ENCODE data around the gene CXCL11. TPM values are rescaled to one million over a fixed set of nuclear protein-coding genes. Genes with fewer than 3 reads are reported as not detected.

The CXCL11 gene
- not detected in 2 replicates for total RNA-seq (2014; rRNA removed; shearing (Covaris generic); ENCODE audit: low replicate concordance)

GRCh38 chr4:76035799-76036380 is at the start of gene CXCL11:
Gene CXCL11, minus strand, starts transcription at chr4:76036070. Its CDS starts 83 bp downstream, at chr4:76035987.
- in situ Hi-C loops (cut with HindIII; ENCODE audit: low pct_unique_long_range_greater_than_20kb, low sequenced_read_pairs) = no loop called here
- no peak for DNase-seq (ENCODE audit: low read depth)

- DNase-seq (ENCODE audit: low read depth) = no peak
- in situ Hi-C loops (cut with HindIII; ENCODE audit: low pct_unique_long_range_greater_than_20kb, low sequenced_read_pairs) = loop anchor here (5.0 kb wide), 1 partner anchor 92 kb away; the partner anchor contains the start of gene SDAD1
These were observed 48.7 kb upstream of the CXCL11 start for GRCh38 chr4:76084542-76084941.

GRCh38 chr4:76083386-76083988 is 47.6 kb upstream of the CXCL11 start:
- no peak for DNase-seq (ENCODE audit: low read depth)
- in situ Hi-C loops (cut with HindIII; ENCODE audit: low pct_unique_long_range_greater_than_20kb, low sequenced_read_pairs) = loop anchor here (5.0 kb wide), 1 partner anchor 91 kb away; the partner anchor contains the start of gene SDAD1

GRCh38 chr4:76078033-76078613 is 42.3 kb upstream of the CXCL11 start:
- in situ Hi-C loops (cut with HindIII; ENCODE audit: low pct_unique_long_range_greater_than_20kb, low sequenced_read_pairs) = no loop called here
- no peak for DNase-seq (ENCODE audit: low read depth)

- in situ Hi-C loops (cut with HindIII; ENCODE audit: low pct_unique_long_range_greater_than_20kb, low sequenced_read_pairs) = no loop called here
- DNase-seq (ENCODE audit: low read depth) = no peak
These were observed 39.2 kb upstream of the CXCL11 start for GRCh38 chr4:76074993-76075600.

GRCh38 chr4:76074468-76074867 is 38.6 kb upstream of the CXCL11 start, which contains the start of gene ART3:
Gene ART3, plus strand, starts transcription at chr4:76074709. Its CDS starts 1,181 bp downstream, at chr4:76075890.
- DNase-seq (ENCODE audit: low read depth) = no peak
- in situ Hi-C loops (cut with HindIII; ENCODE audit: low pct_unique_long_range_greater_than_20kb, low sequenced_read_pairs) = no loop called here

GRCh38 chr4:76072760-76073159 is 36.9 kb upstream of the CXCL11 start:
- in situ Hi-C loops (cut with HindIII; ENCODE audit: low pct_unique_long_range_greater_than_20kb, low sequenced_read_pairs) = no loop called here
- DNase-seq (ENCODE audit: low read depth) = no peak

- DNase-seq (ENCODE audit: low read depth) = peak; percentile 44
- in situ Hi-C loops (cut with HindIII; ENCODE audit: low pct_unique_long_range_greater_than_20kb, low sequenced_read_pairs) = no loop called here
These were observed 31.9 kb upstream of the CXCL11 start for GRCh38 chr4:76067652-76068286.

- DNase-seq (ENCODE audit: low read depth) = no peak
- in situ Hi-C loops (cut with HindIII; ENCODE audit: low pct_unique_long_range_greater_than_20kb, low sequenced_read_pairs) = no loop called here
These were observed 30.7 kb upstream of the CXCL11 start for GRCh38 chr4:76066546-76066945.

GRCh38 chr4:76061982-76062381 is 26.1 kb upstream of the CXCL11 start:
- in situ Hi-C loops (cut with HindIII; ENCODE audit: low pct_unique_long_range_greater_than_20kb, low sequenced_read_pairs) = no loop called here

GRCh38 chr4:76061421-76061820 is 25.6 kb upstream of the CXCL11 start:
- DNase-seq (ENCODE audit: low read depth) = no peak

More at GRCh38 chr4:76061982-76062381, 26.1 kb upstream of the CXCL11 start:
- DNase-seq (ENCODE audit: low read depth) = no peak

GRCh38 chr4:76060506-76060905 is 24.6 kb upstream of the CXCL11 start:
- in situ Hi-C loops (cut with HindIII; ENCODE audit: low pct_unique_long_range_greater_than_20kb, low sequenced_read_pairs) = no loop called here

More at GRCh38 chr4:76061421-76061820, 25.6 kb upstream of the CXCL11 start:
- in situ Hi-C loops (cut with HindIII; ENCODE audit: low pct_unique_long_range_greater_than_20kb, low sequenced_read_pairs) = no loop called here

GRCh38 chr4:76059750-76060149 is 23.9 kb upstream of the CXCL11 start:
- DNase-seq (ENCODE audit: low read depth) = no peak
- in situ Hi-C loops (cut with HindIII; ENCODE audit: low pct_unique_long_range_greater_than_20kb, low sequenced_read_pairs) = no loop called here

More at GRCh38 chr4:76060506-76060905, 24.6 kb upstream of the CXCL11 start:
- no peak for DNase-seq (ENCODE audit: low read depth)

GRCh38 chr4:76058888-76059426 is 23.1 kb upstream of the CXCL11 start:
- in situ Hi-C loops (cut with HindIII; ENCODE audit: low pct_unique_long_range_greater_than_20kb, low sequenced_read_pairs) = no loop called here
- DNase-seq (ENCODE audit: low read depth) = no peak

- in situ Hi-C loops (cut with HindIII; ENCODE audit: low pct_unique_long_range_greater_than_20kb, low sequenced_read_pairs) = no loop called here
- no peak for DNase-seq (ENCODE audit: low read depth)
These were observed 22.4 kb upstream of the CXCL11 start for GRCh38 chr4:76058302-76058701.

- no peak for DNase-seq (ENCODE audit: low read depth)
- in situ Hi-C loops (cut with HindIII; ENCODE audit: low pct_unique_long_range_greater_than_20kb, low sequenced_read_pairs) = no loop called here
These were observed 19.6 kb upstream of the CXCL11 start for GRCh38 chr4:76055421-76055820.

GRCh38 chr4:76055016-76055415 is 19.1 kb upstream of the CXCL11 start:
- DNase-seq (ENCODE audit: low read depth) = no peak
- in situ Hi-C loops (cut with HindIII; ENCODE audit: low pct_unique_long_range_greater_than_20kb, low sequenced_read_pairs) = no loop called here

GRCh38 chr4:76053730-76054129 is 17.9 kb upstream of the CXCL11 start:
- no peak for DNase-seq (ENCODE audit: low read depth)
- in situ Hi-C loops (cut with HindIII; ENCODE audit: low pct_unique_long_range_greater_than_20kb, low sequenced_read_pairs) = no loop called here

Measured in Caki2 (cell line).